ENCODE data around the gene SYPL2. TPM values are rescaled to one million over a fixed set of nuclear protein-coding genes. Genes with fewer than 3 reads are reported as not detected.

Gene SYPL2
- polyA plus RNA-seq, 2 donors: 0.16 to 0.38 TPM

GRCh38 chr1:109498161-109498801 is 31.9 kb downstream of the SYPL2 start:
- Histone ChIP-seq H3K27ac (ENCODE audit: low read depth in 2 of 2, low read length in 1 of 2) (peak overlapping the region in 1 of 2 donors; percentile 67), H3K36me3 (ENCODE audit: control insufficient read depth in 2 of 2, insufficient read depth in 2 of 2, low read length in 1 of 2) (peaks cover 2 to 21% of the 10 kb centered on the region in 2 donors), H3K4me1 (ENCODE audit: control insufficient read depth in 2 of 2, insufficient read depth in 2 of 2, low read length in 1 of 2) (peaks cover 8 to 18% of the 10 kb centered on the region in 2 donors), H3K4me3 (ENCODE audit: low read depth in 1 of 2, low read length in 2 of 2) (no peak overlapping the region), H3K27me3 (ENCODE audit: control insufficient read depth in 1 of 2, insufficient read depth in 2 of 2, low read length in 2 of 2) (no peaks in the 10 kb centered on the region), H3K9me3 (ENCODE audit: control insufficient read depth in 2 of 2, insufficient read depth in 1 of 2, low read depth in 1 of 2, low read length in 1 of 2) (no peaks in the 10 kb centered on the region)
- 66 to 67% methylated on average over 10 to 12 of the region's 12 CpGs for WGBS, 2 donors

GRCh38 chr1:109499081-109499480 is 32.7 kb downstream of the SYPL2 start:
- H3K9me3 ChIP-seq (ENCODE audit: control insufficient read depth in 2 of 2, insufficient read depth in 1 of 2, low read depth in 1 of 2, low read length in 1 of 2): no peaks in the 10 kb centered on the region
- H3K4me1 ChIP-seq (ENCODE audit: control insufficient read depth in 2 of 2, insufficient read depth in 2 of 2, low read length in 1 of 2): peaks cover 7 to 15% of the 10 kb centered on the region in 2 donors
- peaks cover 2 to 21% of the 10 kb centered on the region in 2 donors for H3K36me3 ChIP-seq (ENCODE audit: control insufficient read depth in 2 of 2, insufficient read depth in 2 of 2, low read length in 1 of 2)
- H3K27me3 ChIP-seq (ENCODE audit: control insufficient read depth in 1 of 2, insufficient read depth in 2 of 2, low read length in 2 of 2): no peaks in the 10 kb centered on the region
- no peak overlapping the region for H3K4me3 ChIP-seq (ENCODE audit: low read depth in 1 of 2, low read length in 2 of 2)
- WGBS, 2 donors: 45 to 56% methylated on average over 7 of the region's 7 CpGs
- peak overlapping the region; percentile 46 to 77 for H3K27ac ChIP-seq (ENCODE audit: low read depth in 2 of 2, low read length in 1 of 2)

GRCh38 chr1:109499661-109500536 is 33.6 kb downstream of the SYPL2 start:
- Histone ChIP-seq H3K27me3 (ENCODE audit: control insufficient read depth in 1 of 2, insufficient read depth in 2 of 2, low read length in 2 of 2) (no peaks in the 10 kb centered on the region), H3K4me1 (ENCODE audit: control insufficient read depth in 2 of 2, insufficient read depth in 2 of 2, low read length in 1 of 2) (peaks cover 7 to 13% of the 10 kb centered on the region in 2 donors), H3K9me3 (ENCODE audit: control insufficient read depth in 2 of 2, insufficient read depth in 1 of 2, low read depth in 1 of 2, low read length in 1 of 2) (no peaks in the 10 kb centered on the region), H3K36me3 (ENCODE audit: control insufficient read depth in 2 of 2, insufficient read depth in 2 of 2, low read length in 1 of 2) (peaks cover 2 to 21% of the 10 kb centered on the region in 2 donors), H3K27ac (ENCODE audit: low read depth in 2 of 2, low read length in 1 of 2) (peak overlapping the region; percentile 51 to 77), H3K4me3 (ENCODE audit: low read depth in 1 of 2, low read length in 2 of 2) (no peak overlapping the region)
- 55 to 61% methylated on average over 4 of the region's 4 CpGs for WGBS, 2 donors

- Histone ChIP-seq H3K9me3 (ENCODE audit: control insufficient read depth in 2 of 2, insufficient read depth in 1 of 2, low read depth in 1 of 2, low read length in 1 of 2) (no peaks in the 10 kb centered on the region), H3K4me3 (ENCODE audit: low read depth in 1 of 2, low read length in 2 of 2) (no peak overlapping the region), H3K36me3 (ENCODE audit: control insufficient read depth in 2 of 2, insufficient read depth in 2 of 2, low read length in 1 of 2) (peaks cover 0 to 17% of the 10 kb centered on the region in 2 donors), H3K27ac (ENCODE audit: low read depth in 2 of 2, low read length in 1 of 2) (peak overlapping the region; percentile 36 to 47), H3K27me3 (ENCODE audit: control insufficient read depth in 1 of 2, insufficient read depth in 2 of 2, low read length in 2 of 2) (no peaks in the 10 kb centered on the region), H3K4me1 (ENCODE audit: control insufficient read depth in 2 of 2, insufficient read depth in 2 of 2, low read length in 1 of 2) (peaks cover 7 to 11% of the 10 kb centered on the region in 2 donors)
- WGBS, 2 donors: 36 to 44% methylated on average over 5 of the region's 5 CpGs
Observed at GRCh38 chr1:109500941-109501381, 34.6 kb downstream of the SYPL2 start.

GRCh38 chr1:109501644-109502363 is 35.5 kb downstream of the SYPL2 start:
- peaks cover 7 to 11% of the 10 kb centered on the region in 2 donors for H3K4me1 ChIP-seq (ENCODE audit: control insufficient read depth in 2 of 2, insufficient read depth in 2 of 2, low read length in 1 of 2)
- no peak overlapping the region for H3K4me3 ChIP-seq (ENCODE audit: low read depth in 1 of 2, low read length in 2 of 2)
- no peak overlapping the region for H3K27ac ChIP-seq (ENCODE audit: low read depth in 2 of 2, low read length in 1 of 2)
- WGBS, 2 donors: 51 to 58% methylated on average over 5 of the region's 5 CpGs
- H3K27me3 ChIP-seq (ENCODE audit: control insufficient read depth in 1 of 2, insufficient read depth in 2 of 2, low read length in 2 of 2): no peaks in the 10 kb centered on the region
- peaks cover 0 to 12% of the 10 kb centered on the region in 2 donors for H3K36me3 ChIP-seq (ENCODE audit: control insufficient read depth in 2 of 2, insufficient read depth in 2 of 2, low read length in 1 of 2)
- H3K9me3 ChIP-seq (ENCODE audit: control insufficient read depth in 2 of 2, insufficient read depth in 1 of 2, low read depth in 1 of 2, low read length in 1 of 2): no peaks in the 10 kb centered on the region

GRCh38 chr1:109502364-109502851 is 36.1 kb downstream of the SYPL2 start:
- no peak overlapping the region for H3K4me3 ChIP-seq (ENCODE audit: low read depth in 1 of 2, low read length in 2 of 2)
- no peaks in the 10 kb centered on the region for H3K27me3 ChIP-seq (ENCODE audit: control insufficient read depth in 1 of 2, insufficient read depth in 2 of 2, low read length in 2 of 2)
- peaks cover 8 to 11% of the 10 kb centered on the region in 2 donors for H3K4me1 ChIP-seq (ENCODE audit: control insufficient read depth in 2 of 2, insufficient read depth in 2 of 2, low read length in 1 of 2)
- H3K9me3 ChIP-seq (ENCODE audit: control insufficient read depth in 2 of 2, insufficient read depth in 1 of 2, low read depth in 1 of 2, low read length in 1 of 2): no peaks in the 10 kb centered on the region
- 70 to 81% methylated on average over 3 of the region's 3 CpGs for WGBS, 2 donors
- peaks cover 0 to 11% of the 10 kb centered on the region in 2 donors for H3K36me3 ChIP-seq (ENCODE audit: control insufficient read depth in 2 of 2, insufficient read depth in 2 of 2, low read length in 1 of 2)
- H3K27ac ChIP-seq (ENCODE audit: low read depth in 2 of 2, low read length in 1 of 2): no peak overlapping the region

- 32 to 49% methylated on average over 5 of the region's 5 CpGs for WGBS, 2 donors
- H3K4me1 ChIP-seq (ENCODE audit: control insufficient read depth in 2 of 2, insufficient read depth in 2 of 2, low read length in 1 of 2): peaks cover 6 to 14% of the 10 kb centered on the region in 2 donors
- no peak overlapping the region for H3K27ac ChIP-seq (ENCODE audit: low read depth in 2 of 2, low read length in 1 of 2)
Observed at GRCh38 chr1:109503935-109504334, 37.6 kb downstream of the SYPL2 start.

GRCh38 chr1:109504974-109505373 is 38.6 kb downstream of the SYPL2 start:
- Histone ChIP-seq H3K4me1 (ENCODE audit: control insufficient read depth in 2 of 2, insufficient read depth in 2 of 2, low read length in 1 of 2) (peaks cover 6 to 18% of the 10 kb centered on the region in 2 donors), H3K27me3 (ENCODE audit: control insufficient read depth in 1 of 2, insufficient read depth in 2 of 2, low read length in 2 of 2) (no peaks in the 10 kb centered on the region), H3K36me3 (ENCODE audit: control insufficient read depth in 2 of 2, insufficient read depth in 2 of 2, low read length in 1 of 2) (peaks cover 0 to 14% of the 10 kb centered on the region in 2 donors), H3K9me3 (ENCODE audit: control insufficient read depth in 2 of 2, insufficient read depth in 1 of 2, low read depth in 1 of 2, low read length in 1 of 2) (no peaks in the 10 kb centered on the region), H3K4me3 (ENCODE audit: low read depth in 1 of 2, low read length in 2 of 2) (no peak overlapping the region), H3K27ac (ENCODE audit: low read depth in 2 of 2, low read length in 1 of 2) (no peak overlapping the region)
- 78 to 87% methylated on average over 1 of the region's 1 CpG for WGBS, 2 donors

More at GRCh38 chr1:109503935-109504334, 37.6 kb downstream of the SYPL2 start:
- Histone ChIP-seq H3K36me3 (ENCODE audit: control insufficient read depth in 2 of 2, insufficient read depth in 2 of 2, low read length in 1 of 2) (peaks cover 0 to 15% of the 10 kb centered on the region in 2 donors), H3K27me3 (ENCODE audit: control insufficient read depth in 1 of 2, insufficient read depth in 2 of 2, low read length in 2 of 2) (no peaks in the 10 kb centered on the region), H3K4me3 (ENCODE audit: low read depth in 1 of 2, low read length in 2 of 2) (no peak overlapping the region), H3K9me3 (ENCODE audit: control insufficient read depth in 2 of 2, insufficient read depth in 1 of 2, low read depth in 1 of 2, low read length in 1 of 2) (no peaks in the 10 kb centered on the region)
